Tibial nerve (tissue), 4 donors: Measurements from ENCODE around the gene RAET1E. TPM values are rescaled to one million over a fixed set of nuclear protein-coding genes. Genes with fewer than 3 reads are reported as not detected.
"Not testable (repeated sequence)": the region's sequence is repeated elsewhere in the genome, so short reads cannot be mapped to it uniquely, and the experiment has no call there.

Experiments used
- DNase-seq, 2 donors: peaks; one replicate each; pipeline ENCODE4 v3.0.0-alpha.2; 2019; ENCODE audit warnings: low spot score in 2 of 2
- H3K27ac ChIP-seq, 4 donors: fragments of 200-600 bp; sonication (generic) in 3 of 4; one replicate each; pipeline ENCODE4 v1.5.1; 2017 to 2019; ENCODE audit warnings: mild to moderate bottlenecking in 1 of 4
- H3K27me3 ChIP-seq, 2 donors: fragments of 200-600 bp; sonication (generic) in 1 of 2; one replicate each; pipeline versions ENCODE4 v1.5.1 to v1.6.0; 2017 to 2019
- H3K36me3 ChIP-seq, 3 donors: fragments of 200-600 bp; sonication (generic); one replicate each; pipeline ENCODE4 v1.5.1; 2018 to 2019
- H3K4me1 ChIP-seq, 4 donors: fragments of 200-600 bp; sonication (generic) in 3 of 4; one replicate each; pipeline ENCODE4 v1.5.1; 2017 to 2019
- H3K4me3 ChIP-seq, 4 donors: fragments of 200-600 bp; sonication (generic) in 3 of 4; one replicate each; pipeline ENCODE4 v1.5.1; 2017 to 2019; ENCODE audit warnings: mild to moderate bottlenecking in 1 of 4, moderate library complexity in 1 of 4
- H3K9me3 ChIP-seq, 4 donors: fragments of 200-600 bp; sonication (generic) in 3 of 4; one replicate each; pipeline ENCODE4 v1.5.1; 2017 to 2019
- EP300 ChIP-seq, 2 donors: sonication (generic); formaldehyde crosslinking; IDR thresholded peaks; one replicate each; pipeline ENCODE4 v1.6.1; 2017; ENCODE audit warnings: antibody characterized with exemption in 2 of 2, mild to moderate bottlenecking in 1 of 2
- POLR2A ChIP-seq, 2 donors: fragments of 450-650 bp; IDR thresholded peaks; one replicate each; pipeline ENCODE4 v1.6.1; 2017; ENCODE audit warnings: antibody characterized with exemption in 2 of 2, mild to moderate bottlenecking in 2 of 2, moderate library complexity in 2 of 2
- WGBS, 2 donors: methylation state at CpG; one replicate each; pipeline ENCODE4 v1.1.5; 2018; 5-methylcytosine and 5-hydroxymethylcytosine counted together
- total RNA-seq, 4 donors: library from RNA; depleted of rRNA; stranded (reverse); fragments of >200 nt; gene quantifications; one replicate each; pipeline ENCODE4 v1.1.0, GENCODE V29; 2016
- TF ChIP-seq, protein P1 (sequence below), 5 experiments: fragments of 200-600 bp in 3 of 5; fragments of 450-650 bp in 2 of 5; sonication (generic) in 3 of 5; IDR thresholded peaks; one replicate each; pipeline ENCODE4 v1.5.1; 2016 to 2019; ENCODE audit warnings: antibody characterized with exemption in 5 of 5, mild to moderate bottlenecking in 3 of 5, moderate library complexity in 2 of 5

RAET1E gene
- total RNA-seq, 4 donors from 2014 or later, result 0.30 to 1.6 (median 0.44) TPM; not detected in 1

- DNase-seq, result no peak
- H3K9me3 ChIP-seq, result peaks cover 0 to 5% (median 0%) of the 10 kb centered on the region in 4 donors
- 59% methylated on average over 4 of the region's 4 CpGs for WGBS, 2 donors
- no peak overlapping the region for H3K27ac ChIP-seq
- H3K27me3 ChIP-seq, result no peaks in the 10 kb centered on the region
- peaks cover 0 to 10% (median 2%) of the 10 kb centered on the region in 4 donors for H3K4me1 ChIP-seq
- TF ChIP-seq POLR2A (IDR thresholded peaks at IDR 0.05) (no peak), EP300 (IDR thresholded peaks at IDR 0.05) (no peak)
- TF ChIP-seq, protein P1, sequence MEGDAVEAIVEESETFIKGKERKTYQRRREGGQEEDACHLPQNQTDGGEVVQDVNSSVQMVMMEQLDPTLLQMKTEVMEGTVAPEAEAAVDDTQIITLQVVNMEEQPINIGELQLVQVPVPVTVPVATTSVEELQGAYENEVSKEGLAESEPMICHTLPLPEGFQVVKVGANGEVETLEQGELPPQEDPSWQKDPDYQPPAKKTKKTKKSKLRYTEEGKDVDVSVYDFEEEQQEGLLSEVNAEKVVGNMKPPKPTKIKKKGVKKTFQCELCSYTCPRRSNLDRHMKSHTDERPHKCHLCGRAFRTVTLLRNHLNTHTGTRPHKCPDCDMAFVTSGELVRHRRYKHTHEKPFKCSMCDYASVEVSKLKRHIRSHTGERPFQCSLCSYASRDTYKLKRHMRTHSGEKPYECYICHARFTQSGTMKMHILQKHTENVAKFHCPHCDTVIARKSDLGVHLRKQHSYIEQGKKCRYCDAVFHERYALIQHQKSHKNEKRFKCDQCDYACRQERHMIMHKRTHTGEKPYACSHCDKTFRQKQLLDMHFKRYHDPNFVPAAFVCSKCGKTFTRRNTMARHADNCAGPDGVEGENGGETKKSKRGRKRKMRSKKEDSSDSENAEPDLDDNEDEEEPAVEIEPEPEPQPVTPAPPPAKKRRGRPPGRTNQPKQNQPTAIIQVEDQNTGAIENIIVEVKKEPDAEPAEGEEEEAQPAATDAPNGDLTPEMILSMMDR (IDR thresholded peaks at IDR 0.05), result no peak
- H3K36me3 ChIP-seq, result no peaks in the 10 kb centered on the region
- H3K4me3 ChIP-seq, result no peak overlapping the region
These were observed 29.9 kb downstream of the RAET1E start for GRCh38 chr6:149867876-149868640.

DNA sequence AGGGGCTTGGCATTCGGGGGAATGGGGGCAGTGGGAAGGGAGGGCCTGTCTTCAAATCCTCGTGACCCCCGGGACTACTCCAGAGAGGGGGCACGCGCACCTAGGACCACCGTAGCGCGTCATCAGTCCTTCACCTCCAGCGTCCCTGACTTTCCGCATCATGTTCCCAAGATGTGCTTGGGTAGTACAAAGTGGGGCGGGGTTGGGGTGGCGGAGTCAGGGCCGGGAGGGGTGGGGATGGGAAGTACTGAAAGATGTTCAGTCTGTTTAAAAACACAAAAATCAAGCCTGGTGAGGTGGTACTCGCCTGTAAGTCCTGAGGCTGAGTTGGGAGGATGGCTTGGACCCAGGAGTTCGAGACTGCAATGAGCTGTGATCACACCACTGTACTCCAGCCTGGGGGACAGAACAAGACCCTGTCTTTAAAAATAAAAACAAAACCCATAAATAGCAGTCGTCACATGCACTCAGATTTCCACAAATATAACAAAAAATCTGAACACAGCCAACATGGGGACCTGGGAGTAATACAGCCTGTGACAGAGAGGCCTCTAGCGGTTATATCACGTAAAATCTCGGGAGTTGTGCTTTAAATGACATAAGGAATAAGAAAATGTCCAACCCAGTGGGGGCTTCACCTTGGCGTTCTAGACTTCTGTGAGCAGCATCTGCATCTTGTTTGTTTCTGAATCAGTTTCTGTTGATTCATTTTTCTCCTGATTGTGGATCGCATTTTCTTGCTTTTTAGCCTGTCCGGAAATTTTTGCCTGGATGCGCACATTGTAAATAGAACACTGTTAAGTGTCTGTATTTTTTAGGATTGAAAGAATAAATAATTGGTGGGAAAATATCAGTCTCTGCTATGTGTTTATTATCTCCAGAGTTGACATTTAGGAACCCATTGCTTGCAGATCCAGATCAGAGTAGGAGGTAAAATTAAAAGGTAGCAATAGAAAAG lies 33.1 kb downstream of the RAET1E start:
- no peak for TF ChIP-seq EP300 (IDR thresholded peaks at IDR 0.05)
- TF ChIP-seq, protein P1 (IDR thresholded peaks at IDR 0.05), result peak; percentile 50 to 70 (median 65)
- no peaks in the 10 kb centered on the region for H3K27me3 ChIP-seq
- 10 to 13% methylated on average over 23 of the region's 23 CpGs for WGBS, 2 donors
- H3K4me3 ChIP-seq, result peak overlapping the region; percentile 48 to 74 (median 69)
- no peaks in the 10 kb centered on the region for H3K9me3 ChIP-seq
- peak in 1 of 2 donors; percentile 59 for DNase-seq
- peaks cover 0 to 35% (median 7%) of the 10 kb centered on the region in 4 donors for H3K4me1 ChIP-seq
- peak overlapping the region; percentile 57 to 92 (median 90) for H3K27ac ChIP-seq
- H3K36me3 ChIP-seq, result no peaks in the 10 kb centered on the region

DNA sequence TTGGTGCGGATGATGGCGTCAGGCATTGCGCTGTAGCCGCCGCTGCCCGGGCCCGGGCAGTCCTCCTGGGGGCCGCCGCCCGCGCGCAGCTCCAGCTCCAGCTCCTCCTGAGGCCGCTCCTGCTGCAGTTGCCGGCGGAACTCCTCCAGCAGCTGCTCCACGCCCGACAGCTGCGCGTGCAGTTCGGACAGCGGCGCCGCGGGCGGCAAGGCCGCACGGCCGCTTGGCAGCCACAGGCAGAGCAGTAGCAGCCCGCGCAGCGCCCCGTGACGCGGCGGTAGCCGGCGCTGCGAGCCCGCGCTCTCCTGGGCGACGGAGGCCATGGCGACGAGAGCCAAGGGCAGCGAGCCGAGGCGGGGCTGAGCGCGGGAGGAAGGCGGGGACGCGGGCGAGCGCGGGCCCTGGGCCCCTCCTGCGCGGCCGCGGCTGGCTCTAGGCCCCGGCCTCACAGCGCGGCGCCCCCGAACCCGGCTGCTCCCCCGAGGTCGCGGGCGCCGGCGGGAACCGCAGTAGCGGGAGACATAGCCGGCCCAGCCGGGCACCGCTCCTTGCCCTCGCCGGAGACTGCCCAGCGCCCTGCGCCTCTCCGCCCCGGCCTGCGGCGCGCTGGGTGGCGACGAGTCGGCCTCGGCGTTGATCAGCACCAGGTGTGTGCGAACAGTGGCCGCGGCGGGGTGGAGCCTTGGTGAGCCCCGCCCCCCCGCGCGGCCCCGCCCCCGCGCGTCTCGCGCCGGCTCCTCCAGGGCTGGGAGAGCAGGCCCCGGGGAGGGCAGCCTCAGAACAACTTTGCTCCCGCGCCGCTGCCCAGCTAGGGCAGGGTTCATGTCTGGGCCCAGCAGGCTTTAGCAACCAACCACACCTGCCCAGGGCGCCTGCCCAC lies 34.0 kb downstream of the RAET1E start, which contains the start of gene LRP11:
TSS of gene LRP11 (minus strand) at position 662 of the 880 bp plus-strand sequence. CDS start at position 323, 339 bp downstream.
- no peaks in the 10 kb centered on the region for H3K27me3 ChIP-seq
- peak within 1 kb of the TSS; percentile 57 to 92 (median 90) for H3K27ac ChIP-seq
- no peaks in the 10 kb centered on the region for H3K36me3 ChIP-seq
- no peaks in the 10 kb centered on the region for H3K9me3 ChIP-seq
- H3K4me1 ChIP-seq, result peaks cover 0 to 35% (median 7%) of the 10 kb centered on the region in 4 donors
- peak in 1 of 2 donors; percentile 71 for TF ChIP-seq EP300 (IDR thresholded peaks at IDR 0.05)
- TF ChIP-seq, protein P1 (IDR thresholded peaks at IDR 0.05), result no peak
- TF ChIP-seq POLR2A (IDR thresholded peaks at IDR 0.05), result peak; percentile 44 to 79
- DNase-seq, result peak; percentile 67 to 71
- 0% methylated on average over 1 to 11 of the region's 110 CpGs for WGBS, 2 donors
- peak within 1 kb of the TSS; percentile 48 to 74 (median 69) for H3K4me3 ChIP-seq

DNA sequence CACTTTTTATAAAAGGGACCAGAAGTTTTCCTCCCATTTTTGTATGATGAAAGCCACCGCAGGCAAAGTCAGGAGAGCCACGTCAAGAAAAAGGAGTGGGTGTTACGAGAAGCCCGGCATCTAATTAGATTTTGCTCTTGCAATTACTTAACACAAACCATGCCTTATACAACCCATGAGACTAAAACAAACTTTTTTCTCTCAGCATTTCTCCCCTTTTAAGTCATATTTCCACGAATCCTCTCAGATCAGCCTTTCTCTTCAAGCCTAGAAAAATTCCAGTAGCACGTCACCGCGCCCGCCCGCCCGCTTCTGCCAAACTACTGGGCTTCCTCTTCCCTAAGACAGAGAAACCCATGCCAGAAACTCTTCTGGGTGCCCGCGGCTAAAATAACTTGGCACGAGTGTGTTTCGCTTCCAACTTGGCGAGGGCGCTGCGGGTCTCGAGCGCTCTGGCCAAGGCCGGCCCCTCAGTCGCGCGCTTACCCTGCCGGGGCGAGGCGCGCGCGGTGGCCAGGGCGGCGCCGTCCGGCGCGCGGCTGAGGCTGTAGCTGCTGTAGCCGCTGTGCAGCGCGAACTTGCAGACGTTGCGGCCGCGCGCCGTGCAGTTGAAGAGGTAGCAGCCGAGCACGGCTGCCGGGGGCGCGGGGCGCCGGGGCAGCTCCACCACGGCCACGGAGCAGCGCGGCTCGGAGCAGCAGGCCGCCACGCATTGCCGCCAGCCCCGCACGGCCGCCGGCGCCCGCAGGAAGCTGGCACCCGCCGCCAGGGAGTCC lies 34.8 kb downstream of the RAET1E start:
- Histone ChIP-seq H3K4me3 (peak overlapping the region; percentile 48 to 74 (median 69)), H3K27me3 (no peaks in the 10 kb centered on the region), H3K36me3 (no peaks in the 10 kb centered on the region), H3K27ac (peak overlapping the region; percentile 57 to 92 (median 90)), H3K4me1 (peaks cover 0 to 35% (median 7%) of the 10 kb centered on the region in 4 donors), H3K9me3 (no peaks in the 10 kb centered on the region)
- DNase-seq, result peak; percentile 40 to 48
- WGBS, 2 donors, result 1% methylated on average over 22 to 54 of the region's 69 CpGs
- TF ChIP-seq EP300 (IDR thresholded peaks at IDR 0.05) (peak in 1 of 2 donors; percentile 36), POLR2A (IDR thresholded peaks at IDR 0.05) (no peak)
- TF ChIP-seq, protein P1 (IDR thresholded peaks at IDR 0.05), result no peak

DNA sequence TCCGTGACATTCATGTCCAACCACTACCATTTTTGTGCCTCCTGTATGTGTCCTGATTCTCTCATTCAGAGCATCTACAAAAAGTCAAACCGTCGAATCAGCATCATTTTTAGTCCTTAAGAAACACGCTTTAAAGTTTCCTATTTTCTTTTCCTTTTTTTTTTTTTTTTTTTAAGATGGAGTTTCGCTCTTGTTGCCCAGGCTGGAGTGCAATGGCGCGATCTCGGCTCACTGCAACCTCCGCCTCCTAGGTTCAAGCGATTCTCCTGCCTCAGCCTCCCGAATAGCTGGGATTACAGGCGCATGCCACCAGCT lies 35.5 kb downstream of the RAET1E start:
- DNase-seq, H3K36me3 ChIP-seq, H3K9me3 ChIP-seq, H3K27me3 ChIP-seq: not testable (repeated sequence)
- 96% methylated on average over 12 of the region's 12 CpGs for WGBS, 2 donors
- peak overlapping the region in 2 of 4 donors; percentile 64 to 74 for H3K4me3 ChIP-seq
- peak overlapping the region; percentile 57 to 92 (median 90) for H3K27ac ChIP-seq
- H3K4me1 ChIP-seq, result peaks cover 0 to 35% (median 7%) of the 10 kb centered on the region in 4 donors
